HFF-Myc (cell line): ENCODE measurements around the gene EBPL.
"Not testable (repeated sequence)": the region's sequence is repeated elsewhere in the genome, so short reads cannot be mapped to it uniquely, and the experiment has no call there.

Experiments used
- DNase-seq: peaks from one replicate; pipeline ENCODE4 v3.0.0-alpha.2; 2011; ENCODE audit warnings: low read depth; ENCODE audit errors: extremely low read depth
- H3K4me3 ChIP-seq: replicated peaks from 2 replicates; pipeline ENCODE4 v1.5.1; 2011; ENCODE audit warnings: low read depth, mild to moderate bottlenecking, control low read depth, low read length
- TF ChIP-seq, protein P1 (sequence below): IDR thresholded peaks from 2 replicates; pipeline ENCODE4 v1.5.1; 2012; ENCODE audit warnings: mild to moderate bottlenecking, low read depth, low read length, control low read depth; ENCODE audit errors: missing control alignments

Gene EBPL

DNA sequence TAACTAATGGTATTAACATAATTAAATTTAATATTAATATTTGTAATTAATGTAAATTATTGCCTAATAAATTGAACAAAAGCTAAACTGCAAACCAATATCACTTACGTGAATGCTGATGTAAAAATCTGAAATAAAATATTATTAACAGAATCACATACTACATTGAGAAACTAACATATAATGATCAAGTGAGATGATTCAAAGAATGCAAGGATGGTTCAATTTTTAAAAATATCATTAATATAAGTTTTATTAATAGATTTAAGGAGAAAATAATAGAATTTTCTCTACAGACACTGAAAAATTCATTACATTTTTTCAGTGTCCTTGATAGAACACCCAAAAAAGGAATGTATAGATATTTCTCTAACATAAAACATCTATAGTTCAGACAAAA, 23.5 kb upstream of the EBPL start:
- TF ChIP-seq, protein P1, sequence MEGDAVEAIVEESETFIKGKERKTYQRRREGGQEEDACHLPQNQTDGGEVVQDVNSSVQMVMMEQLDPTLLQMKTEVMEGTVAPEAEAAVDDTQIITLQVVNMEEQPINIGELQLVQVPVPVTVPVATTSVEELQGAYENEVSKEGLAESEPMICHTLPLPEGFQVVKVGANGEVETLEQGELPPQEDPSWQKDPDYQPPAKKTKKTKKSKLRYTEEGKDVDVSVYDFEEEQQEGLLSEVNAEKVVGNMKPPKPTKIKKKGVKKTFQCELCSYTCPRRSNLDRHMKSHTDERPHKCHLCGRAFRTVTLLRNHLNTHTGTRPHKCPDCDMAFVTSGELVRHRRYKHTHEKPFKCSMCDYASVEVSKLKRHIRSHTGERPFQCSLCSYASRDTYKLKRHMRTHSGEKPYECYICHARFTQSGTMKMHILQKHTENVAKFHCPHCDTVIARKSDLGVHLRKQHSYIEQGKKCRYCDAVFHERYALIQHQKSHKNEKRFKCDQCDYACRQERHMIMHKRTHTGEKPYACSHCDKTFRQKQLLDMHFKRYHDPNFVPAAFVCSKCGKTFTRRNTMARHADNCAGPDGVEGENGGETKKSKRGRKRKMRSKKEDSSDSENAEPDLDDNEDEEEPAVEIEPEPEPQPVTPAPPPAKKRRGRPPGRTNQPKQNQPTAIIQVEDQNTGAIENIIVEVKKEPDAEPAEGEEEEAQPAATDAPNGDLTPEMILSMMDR, result no peak
- DNase-seq, result no peak
- H3K4me3 ChIP-seq, result no peak overlapping the region

DNA sequence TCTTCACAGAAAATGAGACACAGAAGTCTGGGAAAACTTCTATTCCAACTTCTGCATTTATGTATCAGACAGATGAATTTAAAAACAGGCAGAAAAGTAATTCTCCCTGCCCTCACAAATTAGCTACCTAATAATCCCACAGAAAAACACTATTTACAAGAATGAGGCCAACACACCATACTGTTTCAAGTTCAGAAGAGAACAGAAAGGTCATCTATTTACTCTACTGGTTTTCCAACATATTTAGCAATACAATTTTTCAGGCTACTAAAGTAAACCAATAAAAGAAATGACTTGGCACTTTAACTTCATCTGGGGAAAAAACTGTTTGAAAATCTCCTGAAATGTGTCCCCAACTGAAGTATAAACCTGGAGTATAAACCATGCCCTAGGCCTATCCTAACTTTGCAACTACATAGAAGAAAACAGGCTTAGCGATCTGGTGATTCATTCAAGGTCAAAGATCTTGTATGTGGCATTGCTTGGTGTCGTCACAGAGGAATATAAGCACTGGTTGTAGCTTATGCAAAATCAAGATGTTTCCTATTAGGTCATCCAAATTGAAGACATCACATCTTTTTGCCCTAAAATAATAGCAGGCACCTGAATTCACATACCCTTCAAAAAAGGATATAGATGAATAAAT, 20.1 kb upstream of the EBPL start:
- no peak overlapping the region for H3K4me3 ChIP-seq
- TF ChIP-seq, protein P1, result no peak
- peak; percentile 62 for DNase-seq

DNA sequence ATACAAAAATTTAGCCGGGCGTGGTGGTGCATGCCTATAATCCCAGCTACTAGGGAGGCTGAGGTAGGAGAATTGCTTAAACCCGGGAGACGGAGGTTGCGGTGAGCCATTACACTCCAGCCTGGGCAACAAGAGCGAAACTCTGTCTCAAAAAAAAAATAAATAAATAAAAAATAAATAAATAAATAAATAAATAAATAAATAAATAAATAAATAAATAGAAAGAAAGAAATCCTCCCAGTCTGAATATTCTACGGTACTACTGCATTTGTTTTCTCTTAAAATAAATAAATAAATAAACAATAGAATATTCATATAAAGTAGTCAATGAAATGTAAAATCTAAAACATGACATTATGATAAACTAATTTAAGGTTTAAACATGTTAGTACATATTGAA, 13.0 kb upstream of the EBPL start:
- DNase-seq, H3K4me3 ChIP-seq: not testable (repeated sequence)

DNA sequence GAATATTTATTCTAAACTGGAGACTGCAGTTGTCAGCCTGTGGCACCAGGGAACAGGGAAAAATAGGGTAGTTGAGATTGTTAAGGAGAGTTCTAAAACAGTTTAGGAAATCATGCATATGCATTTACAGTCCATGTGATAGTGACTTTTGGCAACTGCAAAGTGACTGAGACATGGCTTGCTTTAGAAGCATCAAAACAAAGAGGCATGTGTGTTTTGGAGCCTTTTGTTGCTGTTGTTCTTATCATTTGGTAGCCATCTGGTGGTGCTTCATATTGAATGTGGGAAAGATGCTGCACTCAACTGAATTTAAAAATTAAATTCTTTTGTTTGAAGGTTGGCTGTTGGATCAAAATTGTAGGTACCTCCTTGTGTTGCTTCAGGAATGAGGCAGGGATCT, 10.2 kb upstream of the EBPL start:
- TF ChIP-seq, protein P1, result no peak
- no peak for DNase-seq
- H3K4me3 ChIP-seq, result no peak overlapping the region

DNA sequence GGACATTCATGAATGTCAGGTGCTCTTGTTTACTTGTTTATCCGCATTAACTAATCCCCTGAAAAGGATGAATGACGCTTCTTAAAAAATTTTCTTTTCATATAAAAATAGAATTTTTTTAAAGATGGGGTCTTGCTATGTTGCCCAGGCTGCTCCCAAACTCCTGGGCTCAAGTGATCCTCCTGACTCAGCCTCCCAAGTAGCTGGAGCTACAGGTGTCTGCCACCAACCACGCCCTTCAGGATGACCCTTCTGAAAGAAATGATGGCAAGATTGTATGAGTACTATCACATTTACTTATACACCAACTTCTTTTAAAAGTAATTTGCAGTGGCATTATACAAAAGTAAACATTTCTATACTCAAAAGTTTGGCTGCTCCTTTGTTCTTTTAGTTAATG, 6.2 kb upstream of the EBPL start:
- DNase-seq, result no peak
- no peak overlapping the region for H3K4me3 ChIP-seq
- TF ChIP-seq, protein P1, result no peak

DNA sequence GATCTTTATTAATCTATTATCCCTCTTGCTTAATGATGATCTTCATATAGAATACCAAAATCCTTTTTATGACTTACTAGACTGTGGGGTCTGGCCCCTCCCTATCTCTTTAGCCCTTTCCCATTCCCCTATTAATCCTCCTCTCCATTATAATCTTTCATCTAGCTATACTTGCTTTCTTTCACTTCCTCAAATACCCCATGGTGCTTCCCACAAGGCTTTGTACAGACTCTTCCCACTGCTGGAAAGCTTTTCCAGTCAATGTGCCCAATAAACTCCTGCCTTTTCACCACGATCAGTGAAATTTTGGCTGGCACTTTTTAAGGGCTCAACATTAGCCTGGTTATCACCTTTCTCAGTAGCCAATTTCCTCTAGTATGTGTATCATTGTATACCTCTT, 3.2 kb upstream of the EBPL start:
- no peak overlapping the region for H3K4me3 ChIP-seq
- TF ChIP-seq, protein P1, result no peak
- no peak for DNase-seq

DNA sequence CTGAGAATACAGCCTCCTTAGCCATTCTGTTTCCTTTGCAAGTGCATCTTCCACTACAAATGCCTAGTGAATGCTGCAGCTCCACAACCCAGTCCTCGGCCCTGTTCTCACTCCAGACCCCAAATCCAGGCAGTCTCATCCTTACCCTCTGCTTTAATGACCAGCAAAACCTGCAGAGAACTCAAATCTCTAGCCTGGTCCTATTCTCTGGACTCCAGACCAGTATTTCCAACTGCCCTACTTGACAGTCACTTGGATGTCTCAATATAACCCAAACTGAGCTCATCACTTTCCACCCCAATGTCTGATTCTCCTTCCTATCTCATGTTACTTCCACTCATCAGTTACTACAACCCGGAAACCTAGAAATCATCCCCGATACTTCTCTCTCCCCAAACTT, 2.6 kb upstream of the EBPL start:
- DNase-seq, result no peak
- no peak overlapping the region for H3K4me3 ChIP-seq
- TF ChIP-seq, protein P1, result no peak
